Stimulated activated CD8-positive, alpha-beta memory T cell treated with anti-CD3 and anti-CD28 coated beads, Interleukin-4, amount 100 ng/mL, for 4 hours (primary cell): ENCODE results near the gene ZKSCAN4.

Experiments
- DNase-seq, 2 donors: peaks; one replicate each; pipeline ENCODE4 v3.0.0-alpha.2; 2020; ENCODE audit warnings: low read depth in 2 of 2, low spot score in 1 of 2

ZKSCAN4 gene

GRCh38 chr6:28250747-28251146, 1.3 kb downstream of the ZKSCAN4 start:
- DNase-seq, result no peak

GRCh38 chr6:28248916-28249315, 3.2 kb downstream of the ZKSCAN4 start:
- no peak for DNase-seq

GRCh38 chr6:28245206-28245941, 6.7 kb downstream of the ZKSCAN4 start:
- no peak for DNase-seq

- DNase-seq, result no peak
These were observed 8.1 kb downstream of the ZKSCAN4 start for GRCh38 chr6:28243946-28244345.

GRCh38 chr6:28240471-28240870, 11.6 kb downstream of the ZKSCAN4 start:
- DNase-seq, result no peak

GRCh38 chr6:28239636-28240035, 12.4 kb downstream of the ZKSCAN4 start:
- DNase-seq, result no peak

- no peak for DNase-seq
These were observed 16.1 kb downstream of the ZKSCAN4 start for GRCh38 chr6:28235912-28236452.

- no peak for DNase-seq
These were observed 19.3 kb downstream of the ZKSCAN4 start for GRCh38 chr6:28232785-28233184.

- no peak for DNase-seq
These were observed 25.6 kb downstream of the ZKSCAN4 start for GRCh38 chr6:28226460-28226859.

GRCh38 chr6:28225056-28225834, 26.8 kb downstream of the ZKSCAN4 start, which contains the start of gene ZSCAN9:
Gene ZSCAN9, plus strand, starts transcription at chr6:28225275. Its CDS starts 1,810 bp downstream, at chr6:28227085.
- peak in 1 of 2 donors; percentile 17 for DNase-seq

GRCh38 chr6:28224131-28225055, 27.7 kb downstream of the ZKSCAN4 start:
- no peak for DNase-seq

- DNase-seq, result no peak
These were observed 31.6 kb downstream of the ZKSCAN4 start for GRCh38 chr6:28220257-28221133.

- no peak for DNase-seq
These were observed 33.5 kb downstream of the ZKSCAN4 start for GRCh38 chr6:28218312-28219248.

GRCh38 chr6:28217890-28218289, 34.2 kb downstream of the ZKSCAN4 start:
- DNase-seq, result no peak

GRCh38 chr6:28215425-28215824, 36.6 kb downstream of the ZKSCAN4 start:
- DNase-seq, result no peak

- DNase-seq, result no peak
These were observed 38.9 kb downstream of the ZKSCAN4 start for GRCh38 chr6:28213213-28213523.

GRCh38 chr6:28212510-28213212, 39.4 kb downstream of the ZKSCAN4 start:
- DNase-seq, result no peak

GRCh38 chr6:28211840-28212509, 40.1 kb downstream of the ZKSCAN4 start:
- DNase-seq, result no peak
